Measurements from ENCODE around the gene TXNDC11. TPM values are rescaled to one million over a fixed set of nuclear protein-coding genes. Genes with fewer than 3 reads are reported as not detected.

Gene TXNDC11
- total RNA-seq, 2 donors from 2014 or later, result 62.4 to 73.2 TPM

DNA sequence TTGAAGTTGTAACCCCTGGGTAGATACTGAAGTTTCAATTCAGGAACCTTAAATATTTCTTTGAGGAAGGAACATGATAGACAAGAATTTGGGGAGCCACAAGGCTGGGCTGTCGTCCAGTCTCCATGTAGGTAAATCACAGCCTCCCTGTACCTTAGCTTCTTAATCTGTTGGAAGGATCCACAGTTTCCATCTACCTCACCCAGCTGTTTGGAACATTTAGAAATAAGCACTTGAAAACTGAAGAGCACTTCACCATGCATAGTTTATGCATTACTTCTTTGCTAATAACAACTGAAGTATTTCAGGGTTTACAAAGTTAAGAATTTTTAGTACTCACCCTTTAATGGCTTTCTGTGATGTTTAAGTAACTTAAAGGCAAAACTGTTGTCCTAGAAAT lies 17.2 kb downstream of the TXNDC11 start:
- Mint-ChIP-seq H3K27me3 (no peaks in the 10 kb centered on the region), H3K36me3 (peaks cover 28% of the 10 kb centered on the region), H3K9me3 (no peaks in the 10 kb centered on the region), H3K27ac (no peak overlapping the region), H3K4me1 (ENCODE audit: low read depth in 2 of 2) (peaks cover 28 to 34% of the 10 kb centered on the region in 2 donors), H3K4me3 (no peak overlapping the region)
- ATAC-seq (no peak), DNase-seq (ENCODE audit: low spot score) (no peak)

GRCh38 chr16:11722468-11722808 lies 20.2 kb downstream of the TXNDC11 start:
- DNase-seq (ENCODE audit: low spot score), result no peak
- no peak for ATAC-seq
- H3K27me3 Mint-ChIP-seq, result no peaks in the 10 kb centered on the region
- H3K4me3 Mint-ChIP-seq, result no peak overlapping the region
- H3K9me3 Mint-ChIP-seq, result no peaks in the 10 kb centered on the region
- peaks cover 18% of the 10 kb centered on the region for H3K36me3 Mint-ChIP-seq
- peak overlapping the region in 1 of 2 donors; percentile 10 for H3K27ac Mint-ChIP-seq
- peaks cover 11 to 17% of the 10 kb centered on the region in 2 donors for H3K4me1 Mint-ChIP-seq (ENCODE audit: low read depth in 2 of 2)

GRCh38 chr16:11721781-11722467 lies 20.7 kb downstream of the TXNDC11 start:
- Mint-ChIP-seq H3K4me3 (no peak overlapping the region), H3K27ac (peak overlapping the region in 1 of 2 donors; percentile 10), H3K9me3 (no peaks in the 10 kb centered on the region), H3K36me3 (peaks cover 13% of the 10 kb centered on the region), H3K27me3 (no peaks in the 10 kb centered on the region), H3K4me1 (ENCODE audit: low read depth in 2 of 2) (peaks cover 9 to 17% of the 10 kb centered on the region in 2 donors)
- no peak for DNase-seq (ENCODE audit: low spot score)
- ATAC-seq, result no peak

DNA sequence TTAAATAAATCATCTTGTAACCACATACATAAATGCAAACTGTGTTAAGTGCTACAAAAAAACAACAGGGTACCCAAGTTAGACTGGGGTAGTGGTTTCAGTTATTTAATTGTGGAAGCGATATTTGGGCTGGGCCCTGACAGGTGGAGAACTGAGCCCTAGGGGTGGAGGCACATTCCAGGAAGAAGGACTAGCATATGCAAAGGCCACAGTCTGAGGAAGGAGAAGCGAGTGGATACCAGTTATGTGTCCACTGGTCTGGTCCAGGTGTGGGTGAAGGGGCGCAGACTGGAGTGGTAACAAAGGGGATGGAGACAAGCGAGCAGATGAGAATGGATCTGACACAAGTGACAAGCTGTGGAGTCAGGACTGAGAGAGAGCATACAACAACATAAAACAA lies 22.9 kb downstream of the TXNDC11 start:
- H3K36me3 Mint-ChIP-seq, result peaks cover 13% of the 10 kb centered on the region
- peaks cover 6 to 18% of the 10 kb centered on the region in 2 donors for H3K4me1 Mint-ChIP-seq (ENCODE audit: low read depth in 2 of 2)
- DNase-seq (ENCODE audit: low spot score) (no peak), ATAC-seq (no peak)
- no peak overlapping the region for H3K4me3 Mint-ChIP-seq
- H3K9me3 Mint-ChIP-seq, result no peaks in the 10 kb centered on the region
- no peak overlapping the region for H3K27ac Mint-ChIP-seq
- H3K27me3 Mint-ChIP-seq, result no peaks in the 10 kb centered on the region

DNA sequence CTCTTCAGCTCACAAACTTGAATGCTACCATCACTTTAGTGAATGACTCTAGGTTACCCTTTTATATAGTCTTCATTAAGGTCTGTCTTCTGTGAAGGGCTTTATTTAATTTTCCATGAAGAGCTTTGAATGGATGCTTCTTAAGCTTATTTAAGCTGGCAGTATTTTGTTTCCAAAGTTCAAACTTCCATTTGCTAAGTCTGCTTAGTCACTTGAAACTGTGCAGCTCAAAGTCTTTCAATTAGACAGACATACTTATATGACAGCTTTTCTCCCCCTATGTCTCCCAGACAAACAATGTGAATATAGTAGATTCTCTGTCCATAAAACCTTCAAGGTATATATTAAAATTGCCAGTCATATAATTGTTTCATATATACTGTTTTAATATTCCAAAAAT lies 23.5 kb downstream of the TXNDC11 start:
- DNase-seq (ENCODE audit: low spot score) (no peak), ATAC-seq (no peak)
- peaks cover 6 to 21% of the 10 kb centered on the region in 2 donors for H3K4me1 Mint-ChIP-seq (ENCODE audit: low read depth in 2 of 2)
- no peaks in the 10 kb centered on the region for H3K27me3 Mint-ChIP-seq
- H3K9me3 Mint-ChIP-seq, result no peaks in the 10 kb centered on the region
- peaks cover 13% of the 10 kb centered on the region for H3K36me3 Mint-ChIP-seq
- no peak overlapping the region for H3K4me3 Mint-ChIP-seq
- no peak overlapping the region for H3K27ac Mint-ChIP-seq

DNA sequence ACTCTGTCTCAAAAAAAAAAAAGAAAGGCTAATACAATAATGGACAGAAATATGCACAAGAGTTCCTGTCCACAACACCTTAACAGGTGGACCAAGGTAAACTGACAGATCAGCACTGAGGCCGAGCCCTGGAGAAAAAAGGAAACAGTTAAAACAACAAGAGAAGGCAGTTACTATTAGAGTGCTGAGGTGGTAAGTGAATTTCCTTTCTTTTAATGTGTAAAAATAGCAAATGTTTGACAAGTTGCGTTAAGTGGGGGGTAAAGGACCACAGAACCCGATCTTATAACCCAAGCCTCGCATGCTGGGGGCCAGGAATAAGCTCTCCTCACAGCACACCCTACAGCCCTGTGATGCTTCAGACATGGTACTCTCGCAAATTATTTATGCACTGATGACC lies 24.8 kb downstream of the TXNDC11 start:
- Mint-ChIP-seq H3K4me1 (ENCODE audit: low read depth in 2 of 2) (peaks cover 6 to 16% of the 10 kb centered on the region in 2 donors), H3K27me3 (no peaks in the 10 kb centered on the region), H3K4me3 (no peak overlapping the region), H3K9me3 (no peaks in the 10 kb centered on the region), H3K36me3 (peaks cover 7% of the 10 kb centered on the region), H3K27ac (no peak overlapping the region)
- no peak for ATAC-seq
- DNase-seq (ENCODE audit: low spot score), result no peak

- no peak for DNase-seq (ENCODE audit: low spot score)
- Mint-ChIP-seq H3K36me3 (peaks cover 7% of the 10 kb centered on the region), H3K9me3 (no peaks in the 10 kb centered on the region), H3K27ac (peak overlapping the region in 1 of 2 donors; percentile 50), H3K4me1 (ENCODE audit: low read depth in 2 of 2) (peaks cover 9% of the 10 kb centered on the region in 2 donors), H3K4me3 (no peak overlapping the region), H3K27me3 (no peaks in the 10 kb centered on the region)
- ATAC-seq, result no peak
Observed at GRCh38 chr16:11716336-11716735, 26.3 kb downstream of the TXNDC11 start.

GRCh38 chr16:11715246-11715947 lies 27.3 kb downstream of the TXNDC11 start:
- Mint-ChIP-seq H3K36me3 (peaks cover 7% of the 10 kb centered on the region), H3K27ac (no peak overlapping the region), H3K4me1 (ENCODE audit: low read depth in 2 of 2) (peaks cover 9% of the 10 kb centered on the region in 2 donors), H3K4me3 (no peak overlapping the region), H3K9me3 (no peaks in the 10 kb centered on the region), H3K27me3 (no peaks in the 10 kb centered on the region)
- no peak for ATAC-seq
- DNase-seq (ENCODE audit: low spot score), result no peak

DNA sequence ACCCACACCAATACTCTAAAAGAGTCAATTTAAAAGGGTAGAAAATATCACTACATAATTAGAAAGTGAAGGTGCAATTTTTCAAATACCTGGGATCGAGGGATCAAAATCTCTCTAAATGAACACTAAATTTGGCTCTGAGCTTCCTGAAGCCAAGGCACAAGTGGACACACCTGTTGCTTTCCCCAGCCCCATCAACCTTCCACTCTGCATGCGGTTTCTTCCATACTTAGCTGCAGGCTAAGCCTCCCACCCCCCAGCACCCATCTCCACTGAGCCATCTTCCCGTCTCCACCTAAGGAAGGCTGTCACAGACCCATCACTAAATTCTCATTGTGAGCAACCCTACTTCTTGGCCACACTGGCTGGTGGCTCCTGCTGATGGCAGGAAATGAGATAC lies 30.5 kb downstream of the TXNDC11 start:
- DNase-seq (ENCODE audit: low spot score), result no peak
- no peak for ATAC-seq
- Mint-ChIP-seq H3K27me3 (no peaks in the 10 kb centered on the region), H3K9me3 (no peaks in the 10 kb centered on the region), H3K4me1 (ENCODE audit: low read depth in 2 of 2) (peaks cover 3 to 5% of the 10 kb centered on the region in 2 donors), H3K36me3 (no peaks in the 10 kb centered on the region), H3K27ac (no peak overlapping the region), H3K4me3 (no peak overlapping the region)

DNA sequence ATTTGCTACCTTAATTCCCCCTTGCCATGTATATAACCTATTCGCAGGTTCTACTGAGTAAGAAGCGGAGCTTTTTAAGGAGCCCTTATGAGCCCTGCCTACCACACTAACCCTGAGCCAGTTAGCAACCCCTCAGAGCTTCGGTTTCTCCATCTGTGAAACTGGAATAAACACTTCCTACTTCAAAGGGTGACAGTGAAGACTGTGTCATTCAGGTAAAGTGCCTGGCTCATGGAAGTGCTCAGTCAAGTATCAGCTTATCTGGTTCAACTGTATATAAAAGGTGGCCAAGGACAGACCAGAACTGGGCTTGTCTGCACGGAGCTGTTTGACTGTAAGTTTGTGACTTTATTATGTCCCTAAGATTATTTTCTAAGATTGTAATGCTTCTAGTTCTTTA lies 31.0 kb downstream of the TXNDC11 start:
- Mint-ChIP-seq H3K27ac (no peak overlapping the region), H3K36me3 (no peaks in the 10 kb centered on the region)
- no peak for ATAC-seq

GRCh38 chr16:11708421-11708820 lies 34.2 kb downstream of the TXNDC11 start:
- Mint-ChIP-seq H3K9me3 (no peaks in the 10 kb centered on the region), H3K36me3 (peaks cover 2% of the 10 kb centered on the region), H3K27me3 (no peaks in the 10 kb centered on the region), H3K4me1 (ENCODE audit: low read depth in 2 of 2) (peaks cover 8 to 10% of the 10 kb centered on the region in 2 donors), H3K27ac (no peak overlapping the region), H3K4me3 (no peak overlapping the region)
- ATAC-seq, result no peak
- no peak for DNase-seq (ENCODE audit: low spot score)

More for the DNA sequence above, 31.0 kb downstream of the TXNDC11 start:
- Mint-ChIP-seq H3K27me3 (no peaks in the 10 kb centered on the region), H3K9me3 (no peaks in the 10 kb centered on the region), H3K4me1 (ENCODE audit: low read depth in 2 of 2) (peaks cover 4 to 5% of the 10 kb centered on the region in 2 donors), H3K4me3 (no peak overlapping the region)
- DNase-seq (ENCODE audit: low spot score), result no peak

DNA sequence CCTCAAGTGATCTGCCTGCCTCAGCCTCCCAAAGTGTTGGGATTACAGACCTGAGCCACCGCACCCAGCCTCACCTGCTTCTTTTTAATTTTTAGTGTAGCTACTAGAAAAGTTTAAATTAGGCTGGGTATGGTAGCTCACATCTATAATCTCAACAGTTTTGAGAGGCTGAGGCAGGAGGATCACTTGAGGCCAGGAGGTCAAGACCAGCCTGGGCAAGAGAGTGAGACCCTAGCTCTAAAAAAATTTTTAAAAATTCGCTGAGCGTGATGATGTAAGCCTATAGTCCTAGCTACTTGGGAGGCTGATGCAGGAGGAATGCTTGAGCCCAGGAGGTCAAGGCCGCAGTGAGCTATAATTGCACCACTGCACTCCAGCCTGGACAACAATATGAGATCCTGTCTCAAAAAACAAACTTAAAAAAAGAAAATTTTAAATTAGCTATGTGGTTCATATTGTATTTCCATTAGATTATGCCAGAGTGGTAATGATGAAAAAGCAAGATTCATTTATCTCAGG lies 34.9 kb downstream of the TXNDC11 start:
- Mint-ChIP-seq H3K4me1 (ENCODE audit: low read depth in 2 of 2) (peaks cover 10 to 17% of the 10 kb centered on the region in 2 donors), H3K9me3 (no peaks in the 10 kb centered on the region), H3K4me3 (no peak overlapping the region), H3K27me3 (no peaks in the 10 kb centered on the region), H3K27ac (no peak overlapping the region), H3K36me3 (peaks cover 9% of the 10 kb centered on the region)
- no peak for ATAC-seq
- DNase-seq (ENCODE audit: low spot score), result no peak

- Mint-ChIP-seq H3K4me3 (no peak overlapping the region), H3K27ac (no peak overlapping the region), H3K36me3 (peaks cover 9% of the 10 kb centered on the region), H3K9me3 (no peaks in the 10 kb centered on the region), H3K27me3 (no peaks in the 10 kb centered on the region), H3K4me1 (ENCODE audit: low read depth in 2 of 2) (peaks cover 12 to 17% of the 10 kb centered on the region in 2 donors)
- DNase-seq (ENCODE audit: low spot score), result no peak
- ATAC-seq, result no peak
Observed at GRCh38 chr16:11706180-11706742, 36.4 kb downstream of the TXNDC11 start.

Data from natural killer cell treated with Interleukin-12 subunit alpha and Interleukin-12 subunit beta and Interleukin-15 and Interleukin-18, amount 100 ng/mL, for 72 hours (primary cell).